GM13977 (cell line): Measurements from ENCODE around the gene TMEM232.

Source experiments
- DNase-seq: peaks from one replicate; pipeline ENCODE4 v3.0.0; 2012; ENCODE audit warnings: low spot score
- in situ Hi-C: fragments of 300-500 bp; cut with MboI; formaldehyde crosslinking; loops from one replicate; pipeline ENCODE4 v1.12.0; 2022; ENCODE audit warnings: low sequenced_read_pairs, low pct_unique_long_range_greater_than_20kb, mixed read lengths, inconsistent platforms; ENCODE audit not compliant: unreplicated experiment
- TF ChIP-seq, protein P1 (sequence below): IDR thresholded peaks from 2 replicates; pipeline ENCODE4 v1.5.1; 2012; ENCODE audit warnings: mild to moderate bottlenecking, control low read depth; ENCODE audit not compliant: insufficient read depth; ENCODE audit errors: extremely low read depth, missing control alignments

TMEM232 gene

DNA sequence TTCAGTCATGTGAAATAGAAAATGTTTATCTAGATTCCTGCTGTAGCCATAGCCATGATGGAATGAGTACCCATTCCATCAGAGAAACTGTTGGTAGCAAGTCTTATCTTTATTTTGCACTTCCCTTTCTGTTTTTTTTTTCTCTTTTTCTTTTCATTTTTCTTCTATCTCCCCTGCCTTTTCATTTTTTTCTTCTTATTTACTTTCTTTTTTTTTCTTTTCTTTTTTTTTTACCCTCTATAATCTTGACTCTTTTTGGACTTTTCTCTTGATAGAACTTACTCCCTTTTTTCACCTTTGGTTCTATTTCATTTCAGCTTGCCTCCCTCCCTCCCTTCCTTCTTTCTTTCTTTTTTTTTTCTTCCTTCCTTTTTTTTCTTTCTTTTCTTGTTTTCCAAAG is 27.7 kb upstream of the TMEM232 start:
- in situ Hi-C loops = loop anchor here (25.0 kb wide), 1 partner anchor 358 kb away; no protein-coding TSS in a partner anchor
- TF ChIP-seq, protein P1, sequence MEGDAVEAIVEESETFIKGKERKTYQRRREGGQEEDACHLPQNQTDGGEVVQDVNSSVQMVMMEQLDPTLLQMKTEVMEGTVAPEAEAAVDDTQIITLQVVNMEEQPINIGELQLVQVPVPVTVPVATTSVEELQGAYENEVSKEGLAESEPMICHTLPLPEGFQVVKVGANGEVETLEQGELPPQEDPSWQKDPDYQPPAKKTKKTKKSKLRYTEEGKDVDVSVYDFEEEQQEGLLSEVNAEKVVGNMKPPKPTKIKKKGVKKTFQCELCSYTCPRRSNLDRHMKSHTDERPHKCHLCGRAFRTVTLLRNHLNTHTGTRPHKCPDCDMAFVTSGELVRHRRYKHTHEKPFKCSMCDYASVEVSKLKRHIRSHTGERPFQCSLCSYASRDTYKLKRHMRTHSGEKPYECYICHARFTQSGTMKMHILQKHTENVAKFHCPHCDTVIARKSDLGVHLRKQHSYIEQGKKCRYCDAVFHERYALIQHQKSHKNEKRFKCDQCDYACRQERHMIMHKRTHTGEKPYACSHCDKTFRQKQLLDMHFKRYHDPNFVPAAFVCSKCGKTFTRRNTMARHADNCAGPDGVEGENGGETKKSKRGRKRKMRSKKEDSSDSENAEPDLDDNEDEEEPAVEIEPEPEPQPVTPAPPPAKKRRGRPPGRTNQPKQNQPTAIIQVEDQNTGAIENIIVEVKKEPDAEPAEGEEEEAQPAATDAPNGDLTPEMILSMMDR = no peak
- no peak for DNase-seq

DNA sequence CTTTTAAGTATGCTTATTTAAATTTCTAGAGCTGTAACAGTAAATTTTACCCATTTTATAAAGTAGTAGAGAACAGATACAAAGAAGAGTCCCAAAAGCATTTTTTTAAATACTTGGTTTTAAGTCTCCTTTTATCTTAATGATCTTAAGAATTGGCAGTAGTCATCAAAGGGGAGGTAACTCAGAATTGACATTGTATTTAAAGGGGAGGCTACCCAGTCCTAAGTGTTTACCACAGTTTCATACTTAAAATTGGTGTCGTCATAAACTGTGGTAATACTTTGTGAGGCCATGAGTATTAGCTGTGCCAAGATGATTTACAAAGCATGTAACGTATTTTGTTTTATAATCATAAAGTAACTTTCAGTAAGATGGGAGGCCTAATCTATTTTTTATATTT is 27.1 kb upstream of the TMEM232 start:
- TF ChIP-seq, protein P1 = no peak
- in situ Hi-C loops = loop anchor here (25.0 kb wide), 1 partner anchor 359 kb away; no protein-coding TSS in a partner anchor
- DNase-seq = no peak

DNA sequence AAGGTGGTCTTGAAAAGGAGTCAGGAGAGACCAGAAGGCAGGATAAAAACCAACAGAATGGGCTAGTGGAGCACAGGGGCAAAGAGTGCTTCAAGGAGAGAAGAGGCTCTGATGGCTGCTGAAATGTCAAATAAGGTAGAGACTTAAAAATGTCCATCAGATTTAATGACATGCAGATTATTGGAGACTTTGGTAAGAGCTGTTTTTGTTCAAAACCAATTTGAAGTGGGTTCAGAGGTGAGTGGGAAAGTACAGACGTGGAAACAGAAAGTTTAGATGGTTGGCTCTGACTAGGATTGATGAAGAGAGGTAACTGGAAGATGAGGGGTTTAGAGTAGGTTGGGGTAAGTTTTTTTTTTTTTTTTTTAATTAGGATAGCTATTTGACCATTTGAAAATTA is 26.5 kb upstream of the TMEM232 start:
- in situ Hi-C loops = loop anchor here (25.0 kb wide), 1 partner anchor 359 kb away; no protein-coding TSS in a partner anchor
- no peak for DNase-seq
- TF ChIP-seq, protein P1 = no peak

DNA sequence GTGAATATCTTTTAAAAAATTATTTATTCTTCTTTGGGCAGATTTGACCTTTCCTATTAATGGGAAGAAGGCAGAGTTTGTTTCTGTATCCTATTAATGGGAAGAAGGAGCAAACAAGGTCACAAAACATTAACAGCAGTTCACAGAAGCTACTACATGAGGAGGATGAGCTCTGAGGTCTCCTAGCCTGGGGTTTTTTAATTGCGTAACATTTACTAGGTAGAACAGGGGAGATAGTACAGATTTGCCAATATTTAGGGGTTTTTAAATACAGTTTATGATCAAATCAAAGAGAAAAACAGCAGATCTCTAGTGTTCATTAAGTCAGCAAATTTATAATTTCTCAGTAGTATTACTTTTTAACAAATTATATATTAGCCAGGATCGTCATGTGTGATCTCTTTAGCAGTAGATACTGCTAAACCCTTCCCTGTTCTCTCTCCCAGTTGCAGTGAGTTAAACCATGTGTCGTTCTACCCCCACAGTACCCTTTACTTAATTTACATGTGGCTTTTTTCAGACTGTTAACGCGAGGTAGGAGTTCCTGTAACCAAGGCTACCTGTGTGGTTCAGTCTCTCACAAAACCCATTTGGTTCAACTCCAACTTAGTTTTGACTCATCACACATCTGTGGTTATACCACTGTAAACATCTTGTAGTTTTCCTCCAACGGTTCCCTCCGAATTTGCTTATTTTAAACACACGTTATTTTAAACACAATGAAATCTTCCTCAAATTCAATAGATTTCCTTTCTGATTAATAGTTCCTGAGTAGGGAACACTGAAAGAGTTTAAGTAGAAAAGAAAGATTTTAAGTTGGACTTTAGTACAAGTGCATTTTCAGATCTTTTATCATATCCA is 25.7 kb upstream of the TMEM232 start:
- peak; percentile 51 for DNase-seq
- in situ Hi-C loops = loop anchor here (25.0 kb wide), 1 partner anchor 360 kb away; no protein-coding TSS in a partner anchor

DNA sequence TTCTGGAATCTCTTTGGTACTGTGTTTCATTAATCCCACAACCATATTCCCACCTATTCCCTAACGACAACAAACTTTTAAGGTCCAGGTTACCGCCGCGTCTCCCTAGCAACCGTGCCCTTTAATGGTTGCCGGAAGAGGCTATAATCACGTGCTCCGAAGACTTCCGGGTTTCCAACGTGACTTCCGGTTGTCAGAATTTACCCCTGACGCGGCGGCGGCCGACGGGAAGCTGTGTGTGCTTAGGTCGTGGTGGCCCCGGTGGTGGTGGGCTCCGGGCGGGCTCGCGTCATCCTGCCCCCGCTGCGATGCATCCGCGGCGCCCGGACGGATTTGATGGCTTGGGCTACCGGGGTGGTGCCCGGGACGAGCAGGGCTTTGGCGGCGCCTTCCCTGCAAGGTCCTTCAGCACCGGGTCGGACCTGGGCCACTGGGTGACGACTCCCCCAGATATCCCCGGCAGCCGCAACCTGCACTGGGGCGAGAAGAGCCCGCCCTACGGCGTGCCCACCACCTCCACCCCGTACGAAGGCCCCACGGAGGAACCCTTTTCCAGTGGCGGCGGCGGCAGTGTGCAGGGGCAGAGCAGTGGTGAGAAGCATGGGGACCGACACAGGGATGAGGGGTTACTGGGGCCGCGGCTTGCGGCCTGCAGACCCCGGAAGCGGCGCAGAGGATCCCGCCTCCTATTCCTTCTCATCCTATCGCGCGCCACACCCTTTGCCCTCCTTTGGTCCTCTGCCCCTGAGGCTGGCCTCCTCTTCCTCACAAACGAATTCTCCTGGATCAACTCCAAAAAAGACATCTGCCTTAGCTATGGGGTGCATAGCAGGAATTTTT is 12.6 kb upstream of the TMEM232 start, which contains the start of gene SLC25A46:
TSS of gene SLC25A46 (plus strand) at position 196 of the 840 bp plus-strand sequence. CDS start at position 309, 113 bp downstream.
- in situ Hi-C loops = loop anchor here (25.0 kb wide), 1 partner anchor 523 kb away; no protein-coding TSS in a partner anchor
- peak; percentile 81 for DNase-seq
- TF ChIP-seq, protein P1 = no peak

More for the DNA sequence above, 25.7 kb upstream of the TMEM232 start:
- TF ChIP-seq, protein P1 = no peak

DNA sequence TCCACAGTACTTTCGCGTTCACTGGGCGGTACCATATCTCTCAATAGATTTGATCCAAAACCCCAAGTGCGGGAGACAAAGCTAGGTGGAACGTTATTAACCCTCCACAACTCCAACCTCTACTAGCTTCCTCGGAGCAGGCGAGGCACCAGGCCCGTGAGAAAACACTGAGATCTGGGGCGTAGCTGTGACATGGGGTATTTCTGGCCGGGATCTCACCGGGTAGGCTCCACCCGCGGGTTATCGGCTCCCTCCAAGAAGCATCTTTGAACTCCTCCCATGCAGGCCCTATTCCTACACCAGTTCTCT is 12.0 kb upstream of the TMEM232 start:
- in situ Hi-C loops = loop anchor here (25.0 kb wide), 1 partner anchor 524 kb away; no protein-coding TSS in a partner anchor
- DNase-seq = peak; percentile 72
- TF ChIP-seq, protein P1 = no peak
